Pons (tissue), 1 donor: ENCODE data around the gene NTN4.
A peak's percentile ranks its signal among the peaks of the same experiment; 100 is the strongest.
"Not testable (repeated sequence)": the region's sequence is repeated elsewhere in the genome, so short reads cannot be mapped to it uniquely, and the experiment has no call there.

Experiments used
- DNase-seq: peaks from one replicate; pipeline ENCODE4 v3.0.0-alpha.2; 2016; ENCODE audit warnings: low spot score

NTN4 gene

DNA sequence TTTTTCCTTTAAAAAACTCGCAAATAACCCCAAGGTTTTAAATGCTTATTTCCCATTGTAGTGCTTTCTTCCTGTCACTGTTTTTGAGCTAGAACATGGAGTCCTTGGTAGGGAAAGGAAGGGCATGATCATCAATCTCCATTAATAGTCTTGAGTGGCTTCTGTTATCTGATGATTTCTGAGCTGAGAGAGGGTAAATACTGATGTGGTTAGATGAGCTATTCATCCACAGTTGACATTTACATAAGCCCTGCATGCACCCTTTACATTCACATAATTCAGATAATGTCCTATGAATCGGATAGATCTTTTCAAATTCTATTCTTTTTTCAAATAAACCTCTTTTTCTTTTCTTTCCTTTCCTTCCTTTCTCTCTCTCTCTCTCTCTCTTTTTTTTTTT is 81.4 kb downstream of the NTN4 start:
- DNase-seq: no peak

DNA sequence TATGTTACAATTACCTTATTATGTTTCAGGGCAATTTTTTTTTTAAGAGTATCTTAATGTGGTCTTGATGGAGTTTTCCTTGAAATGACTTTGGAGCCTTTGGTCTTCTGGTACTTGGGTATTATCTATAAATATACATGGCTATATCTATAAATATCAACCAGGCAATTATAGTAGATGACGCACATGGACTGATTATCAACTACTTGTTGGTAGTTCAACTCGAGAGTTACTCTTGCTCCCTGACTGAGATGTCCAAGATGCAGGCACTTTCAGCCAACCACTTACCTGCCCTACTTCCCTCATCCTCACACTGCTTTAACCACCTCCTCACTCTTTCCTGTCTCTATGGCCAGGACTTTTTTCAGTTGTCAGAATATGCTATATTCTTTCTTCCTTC is 85.4 kb downstream of the NTN4 start:
- no peak for DNase-seq

DNA sequence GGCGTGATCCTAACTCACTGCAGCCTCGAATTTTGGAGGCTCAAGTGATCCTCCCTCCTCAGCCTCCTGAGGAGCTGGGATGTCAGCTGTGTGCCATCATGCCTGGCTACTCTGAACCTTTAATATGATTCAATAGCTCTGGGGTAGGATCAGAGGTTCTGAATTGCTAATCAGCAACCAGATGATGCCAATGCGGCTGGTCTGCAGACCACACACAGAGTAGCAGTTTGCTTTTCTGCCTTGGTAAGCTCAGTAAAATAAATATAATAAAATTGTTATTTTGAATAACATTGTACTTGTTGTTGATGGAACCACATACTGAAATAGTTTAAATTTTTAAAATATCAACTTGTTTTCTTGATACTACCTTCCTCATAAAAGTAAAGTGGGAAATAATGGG is 86.6 kb downstream of the NTN4 start:
- no peak for DNase-seq

DNA sequence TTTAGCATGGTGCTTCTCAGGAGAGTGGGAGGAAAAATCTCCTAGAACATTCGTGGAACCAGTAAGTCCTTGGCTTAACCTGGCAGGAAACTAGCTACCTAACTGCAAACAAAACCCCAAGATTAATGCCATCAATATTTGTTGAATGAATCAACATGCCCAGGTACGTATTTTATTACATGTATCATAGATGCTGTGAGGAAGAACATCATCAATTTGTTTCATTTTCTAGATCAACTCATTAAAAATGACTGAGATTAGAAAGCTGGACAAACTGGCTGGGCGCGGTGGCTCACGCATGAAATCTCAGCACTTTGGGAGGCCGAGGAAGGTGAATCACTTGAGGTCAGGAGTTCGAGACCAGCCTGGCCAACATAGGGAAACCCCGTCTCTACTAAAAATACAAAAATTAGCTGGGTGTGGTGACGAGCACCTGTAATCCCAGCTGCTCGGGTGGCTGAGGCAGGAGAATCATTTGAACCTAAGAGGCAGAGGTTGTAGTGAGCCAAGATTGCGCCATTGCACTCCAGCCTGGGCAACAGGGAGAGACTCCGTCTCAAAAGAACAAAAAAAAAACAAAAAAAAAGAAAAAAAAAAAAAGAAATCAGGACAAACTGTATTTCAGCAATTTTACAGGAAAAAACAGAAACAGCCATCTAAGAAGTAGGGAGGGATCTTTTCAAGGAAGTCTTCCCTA is 88.7 kb downstream of the NTN4 start:
- DNase-seq: no peak

DNA sequence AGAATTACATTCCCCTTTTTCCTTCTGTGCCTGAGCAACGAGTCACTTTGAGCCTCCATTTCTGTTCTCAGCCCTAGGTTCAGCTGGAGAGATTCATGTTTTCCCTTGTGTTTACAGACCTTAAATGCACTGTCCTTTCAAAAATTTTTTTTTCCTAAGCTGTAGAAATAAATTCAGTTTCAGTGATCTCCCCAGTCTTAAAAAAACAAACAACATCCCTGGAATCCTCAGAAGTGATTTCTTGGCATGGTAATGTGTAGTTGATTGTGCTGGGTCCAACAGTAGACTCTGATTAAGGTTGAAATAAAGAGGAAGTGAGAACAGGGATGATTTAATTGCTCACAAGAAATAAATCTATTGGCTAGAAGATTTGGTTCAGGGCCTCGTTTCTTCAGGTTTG is 89.3 kb downstream of the NTN4 start:
- DNase-seq: no peak

DNA sequence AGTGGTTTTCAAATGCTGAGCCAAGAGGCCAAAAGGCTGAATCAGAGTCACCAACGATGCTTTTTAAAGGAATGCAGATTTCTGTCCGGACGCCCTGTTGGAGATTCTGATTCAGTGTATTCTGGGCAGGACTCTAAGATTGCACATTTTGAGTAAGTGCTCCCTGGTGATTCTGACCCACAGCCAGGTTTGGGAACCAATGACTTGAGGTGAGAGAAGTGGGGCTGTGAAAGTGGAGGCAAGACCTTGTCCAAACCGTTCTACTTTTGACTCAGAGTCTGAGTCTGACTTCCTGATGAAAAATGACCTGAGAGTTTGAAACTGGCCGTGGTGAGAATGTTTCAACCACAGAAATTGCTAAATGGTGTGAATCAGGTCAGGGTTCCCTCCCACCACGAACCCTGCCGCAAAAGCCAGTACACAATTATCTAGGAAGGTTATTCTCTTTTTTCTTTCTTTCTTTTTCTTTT is 90.2 kb downstream of the NTN4 start:
- DNase-seq: no peak

DNA sequence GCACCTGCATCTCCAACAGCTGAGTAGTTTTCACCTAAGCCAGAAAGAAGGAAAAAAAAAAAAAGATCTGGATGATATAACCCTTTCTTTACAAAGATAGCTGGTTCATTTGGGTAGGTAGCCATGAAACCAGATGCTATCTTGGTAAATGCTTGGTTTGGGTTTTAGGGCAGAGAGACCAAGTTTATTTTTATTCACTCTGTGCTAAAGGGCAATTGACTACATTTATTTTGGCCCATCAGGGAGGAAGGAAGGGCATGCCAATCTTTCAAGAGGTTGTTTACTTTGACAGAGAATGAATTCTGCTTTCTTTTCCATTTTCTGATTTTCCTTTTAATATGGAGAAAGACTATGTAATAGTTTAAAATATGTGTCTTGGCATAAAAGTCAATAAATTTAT is 91.0 kb downstream of the NTN4 start:
- DNase-seq: no peak

DNA sequence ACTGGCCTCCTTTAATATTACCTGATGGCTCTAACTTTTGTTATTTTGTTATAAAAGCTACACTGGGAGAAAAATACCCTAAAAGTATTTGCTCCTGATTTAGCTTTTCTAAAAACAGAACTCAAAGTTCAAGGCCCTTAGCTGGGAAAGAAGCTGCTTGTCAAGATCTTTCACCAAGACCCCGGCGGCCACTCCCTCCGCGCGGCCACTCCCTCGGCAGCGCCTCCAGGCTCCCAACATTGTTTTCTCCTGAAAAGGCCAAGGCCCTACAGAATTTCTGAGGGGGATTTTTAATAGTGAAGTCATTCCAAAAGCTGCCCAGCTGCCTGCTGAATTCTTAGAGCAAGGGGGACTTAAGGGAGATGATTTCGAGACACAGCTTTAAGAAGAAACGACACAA is 96.4 kb downstream of the NTN4 start:
- no peak for DNase-seq

DNA sequence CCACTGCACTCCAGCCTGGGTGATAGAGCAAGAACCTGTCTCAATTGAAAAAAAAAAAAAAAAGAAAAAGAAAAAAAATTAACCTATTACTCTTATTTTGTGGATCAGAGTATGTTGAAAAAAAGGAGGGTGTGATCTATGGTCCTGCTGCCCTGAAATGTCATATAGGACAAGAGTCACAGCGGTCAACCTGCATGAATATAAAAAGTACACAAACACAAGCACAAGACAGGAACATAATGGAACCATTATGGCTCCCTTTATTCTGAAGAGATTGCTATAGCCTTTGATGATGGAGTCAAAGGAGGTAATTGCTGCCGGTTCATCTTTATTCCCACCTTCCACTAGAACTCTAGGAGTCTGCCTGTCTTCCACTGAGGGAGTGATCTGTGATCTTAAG is 96.9 kb downstream of the NTN4 start:
- DNase-seq: no peak

DNA sequence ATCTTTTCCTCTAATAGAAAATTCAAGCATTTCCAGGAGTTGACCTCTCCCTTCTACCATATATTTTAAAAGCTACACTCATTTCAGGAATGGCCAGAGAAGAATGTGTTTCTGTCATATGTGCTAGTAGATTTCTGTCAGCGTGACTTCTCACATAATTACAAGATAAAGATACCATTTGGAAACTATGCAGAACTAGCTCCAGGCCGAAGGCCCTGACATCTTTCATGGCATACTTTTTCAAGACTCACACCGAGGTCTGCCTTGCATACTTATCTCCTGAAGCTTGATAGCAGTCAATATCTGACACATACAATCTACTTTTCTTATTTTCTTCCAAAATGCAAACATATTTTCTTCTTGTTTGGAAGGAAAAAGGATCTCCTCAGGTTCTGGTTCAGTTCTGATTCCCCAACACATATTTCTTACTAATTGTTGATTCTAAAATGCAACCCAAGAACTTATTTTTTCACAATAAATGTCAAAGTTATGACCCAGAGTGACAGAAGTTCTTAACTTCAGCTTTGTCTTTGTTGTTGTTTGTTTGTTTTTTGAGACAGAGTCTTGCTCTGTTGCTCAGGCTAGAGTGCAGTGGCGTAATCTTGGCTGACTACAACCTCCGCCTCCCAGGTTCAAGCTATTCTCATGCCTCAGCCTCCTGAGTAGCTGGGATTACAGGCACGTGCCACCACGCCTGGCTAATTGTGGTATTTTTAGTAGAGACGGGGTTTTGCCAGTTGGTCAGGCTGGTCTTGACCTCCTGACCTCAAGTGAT is 99.5 kb downstream of the NTN4 start:
- DNase-seq: no peak

DNA sequence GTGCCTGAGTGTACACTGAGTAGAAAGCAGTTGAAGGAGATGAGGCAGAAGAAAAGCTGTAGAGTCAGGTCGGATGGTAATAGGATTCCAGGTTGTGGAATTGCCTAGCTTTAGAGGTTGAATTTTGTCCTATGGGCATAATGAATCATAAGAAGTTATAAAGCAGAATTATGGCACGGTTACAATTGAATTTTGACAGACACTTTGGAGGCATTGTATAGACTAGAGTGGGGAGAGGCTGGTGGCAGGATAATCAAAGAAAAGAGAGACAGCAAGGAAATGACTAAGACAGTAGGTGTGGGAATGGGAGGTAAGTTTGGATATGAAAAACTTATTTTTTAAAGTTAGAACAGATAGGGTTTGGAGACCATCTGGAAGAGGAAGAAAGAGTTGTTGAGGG is 102.6 kb downstream of the NTN4 start:
- no peak for DNase-seq

DNA sequence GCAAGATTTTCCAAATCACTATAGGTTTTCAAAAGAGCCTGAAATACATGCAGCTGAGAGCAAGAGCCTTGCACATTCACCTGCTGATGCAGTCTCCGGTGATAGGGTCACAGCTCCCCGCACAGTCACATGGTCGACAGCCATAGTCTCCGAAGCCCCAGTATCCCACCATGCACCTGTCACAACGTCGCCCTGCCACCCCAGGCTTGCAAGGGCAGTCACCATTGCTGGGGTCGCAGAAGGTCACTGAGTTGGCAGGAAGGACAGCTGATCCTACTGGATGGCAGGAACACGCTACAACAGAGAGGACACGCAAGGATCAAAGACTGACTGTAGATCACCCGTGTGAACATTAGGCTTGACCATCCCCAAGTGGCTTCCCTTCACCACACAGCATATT is 107.1 kb downstream of the NTN4 start:
- no peak for DNase-seq

DNA sequence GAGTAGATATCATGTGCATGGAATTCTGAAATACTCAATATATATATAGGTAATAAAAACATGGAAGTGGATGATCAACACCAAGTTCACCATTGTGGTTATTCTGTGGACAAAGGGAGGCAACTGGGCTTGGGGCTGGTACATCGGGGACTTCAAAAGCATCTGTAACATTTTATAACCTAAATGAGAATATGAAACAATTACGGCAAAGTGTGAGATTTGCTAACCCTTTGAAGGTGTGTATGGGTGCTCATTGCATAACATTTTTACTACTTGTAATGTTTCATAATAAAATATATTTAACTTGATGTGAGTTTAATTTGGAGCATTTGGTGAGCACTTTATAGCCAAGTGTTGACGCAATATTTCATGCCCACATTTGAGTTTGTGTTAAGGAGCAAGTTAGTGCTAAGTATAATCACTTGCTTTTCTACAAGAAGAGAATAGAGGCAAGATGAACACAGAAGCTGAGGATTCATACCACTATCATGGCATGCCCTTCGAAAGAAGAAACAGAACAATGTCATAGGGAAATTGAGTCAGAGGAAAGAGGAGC is 109.3 kb downstream of the NTN4 start:
- no peak for DNase-seq

DNA sequence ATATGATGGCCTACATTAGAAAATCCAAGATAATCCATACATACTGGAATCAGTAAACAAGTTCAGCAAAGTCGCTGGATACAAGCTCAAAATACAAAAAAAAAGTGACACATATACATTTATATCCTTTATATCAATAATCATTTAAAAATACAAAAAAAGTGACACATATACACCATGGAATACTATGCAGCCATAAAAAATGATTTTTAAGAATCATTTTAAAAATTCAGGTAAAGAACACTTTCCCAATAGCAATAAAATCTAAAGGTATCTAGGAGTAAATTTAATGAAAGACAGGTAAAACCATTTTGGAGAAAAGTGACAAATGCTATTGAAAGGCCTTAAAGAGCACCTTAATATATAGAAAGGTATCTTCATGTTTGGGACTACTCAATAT is 111.9 kb downstream of the NTN4 start:
- DNase-seq: no peak

DNA sequence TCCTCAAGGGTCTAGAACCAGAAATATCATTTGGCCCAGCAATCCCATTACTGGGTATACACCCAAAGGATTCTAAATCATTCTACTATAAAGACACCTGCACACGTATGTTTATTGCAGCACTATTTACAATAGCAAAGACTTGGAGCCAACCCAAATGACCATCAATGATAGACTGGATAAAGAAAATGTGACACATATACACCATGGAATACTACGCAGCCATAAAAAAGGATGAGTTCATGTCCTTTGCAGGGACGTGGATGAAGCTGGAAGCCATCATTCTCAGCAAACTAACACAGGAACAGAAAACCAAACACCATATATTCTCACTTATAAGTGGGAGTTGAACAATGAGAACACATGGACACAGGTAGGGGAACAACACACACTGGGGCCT is 112.8 kb downstream of the NTN4 start:
- DNase-seq: not testable (repeated sequence)

DNA sequence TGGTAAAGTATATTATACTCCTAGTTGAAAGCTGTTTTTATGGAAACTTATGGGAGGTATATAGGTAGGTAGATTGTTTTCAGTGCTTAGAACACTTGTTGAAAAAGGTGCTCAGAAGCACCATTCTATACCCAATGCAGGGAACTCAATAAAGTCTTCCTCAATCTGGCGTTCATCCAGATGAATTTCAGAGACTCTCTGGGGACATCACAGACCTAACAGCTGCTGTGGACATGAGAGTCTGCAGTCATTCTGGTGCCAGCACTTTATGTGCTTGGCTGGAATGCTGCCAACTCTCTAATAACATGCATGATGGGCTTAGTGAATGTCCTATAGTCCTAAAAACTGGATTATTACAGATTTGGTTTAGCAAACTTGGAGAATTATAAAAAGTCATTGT is 115.9 kb downstream of the NTN4 start:
- peak; percentile 9 for DNase-seq

DNA sequence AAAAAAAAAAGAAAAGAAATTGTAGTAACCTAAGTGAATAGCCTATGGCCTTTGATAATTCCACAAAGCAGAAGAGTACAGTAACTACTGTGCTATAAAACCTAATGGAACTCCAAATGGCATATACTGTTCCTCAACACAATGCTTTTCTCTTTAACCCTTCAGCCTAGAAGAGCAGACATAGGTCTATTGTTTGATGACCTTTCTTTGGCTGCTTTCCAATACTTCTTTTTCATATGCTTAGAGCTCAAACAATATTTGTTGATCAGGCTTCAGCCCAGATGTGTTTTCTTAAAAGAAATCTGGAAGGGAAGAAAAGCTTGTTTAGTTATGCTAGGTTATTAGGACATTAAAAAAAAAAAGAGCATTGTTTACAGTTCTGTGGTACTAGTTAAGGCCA is 116.4 kb downstream of the NTN4 start:
- DNase-seq: no peak

DNA sequence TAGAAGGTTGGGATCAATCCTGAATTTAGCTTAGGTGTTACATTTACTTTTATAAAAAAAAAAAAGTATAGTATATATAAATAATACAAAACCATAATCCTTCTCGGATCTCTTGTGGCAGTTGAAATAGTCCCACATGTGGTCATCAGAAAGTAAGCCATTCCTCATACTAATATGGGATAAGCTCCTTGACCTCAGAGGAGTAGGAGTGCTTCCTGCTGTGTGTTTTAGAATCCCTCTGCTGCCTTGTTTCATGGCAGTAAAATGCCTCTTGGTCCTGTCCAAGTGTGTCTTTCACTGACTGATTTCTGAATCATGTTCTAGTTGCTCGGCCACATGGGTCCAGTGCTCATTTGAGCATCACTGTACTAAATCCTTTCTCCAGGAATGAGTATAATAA is 117.0 kb downstream of the NTN4 start:
- no peak for DNase-seq

DNA sequence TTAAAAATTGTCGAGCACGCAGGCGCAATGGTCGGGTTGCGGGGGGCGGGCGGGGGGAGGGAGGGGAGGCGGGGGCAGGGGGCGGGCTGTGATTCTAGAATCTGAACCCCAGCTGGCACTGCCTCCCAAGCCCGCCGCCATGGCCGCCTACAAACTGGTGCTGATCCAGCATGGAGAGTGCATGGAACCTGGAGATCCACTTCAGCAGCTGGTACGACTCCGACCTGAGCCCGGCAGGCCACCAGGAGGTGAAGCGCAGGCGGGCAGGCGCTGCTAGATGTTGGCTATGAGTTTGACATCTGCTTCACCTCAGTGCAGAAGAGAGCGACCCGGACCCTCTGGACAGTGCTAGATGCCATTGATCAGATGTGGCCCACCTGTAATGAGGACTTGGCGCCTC is 118.4 kb downstream of the NTN4 start:
- DNase-seq: no peak

DNA sequence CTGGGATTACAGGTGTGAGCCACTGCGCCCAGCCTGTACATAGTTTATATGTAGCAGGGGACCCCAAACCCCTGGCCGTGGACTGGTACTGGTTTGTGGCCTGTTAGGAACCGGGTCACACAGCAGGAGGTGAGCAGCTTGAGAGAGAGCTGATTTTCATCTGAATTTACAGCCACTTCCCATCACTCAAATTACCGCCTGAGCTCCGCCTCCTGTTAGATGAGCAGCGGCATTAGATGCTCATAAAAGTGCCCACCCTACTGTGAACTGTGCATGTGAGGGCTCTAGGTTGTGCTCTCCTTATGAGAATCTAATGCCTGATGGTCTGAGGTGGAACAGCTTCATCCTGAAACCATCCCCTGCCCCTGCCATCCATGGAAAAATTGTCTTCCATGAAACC is 119.3 kb downstream of the NTN4 start:
- no peak for DNase-seq

DNA sequence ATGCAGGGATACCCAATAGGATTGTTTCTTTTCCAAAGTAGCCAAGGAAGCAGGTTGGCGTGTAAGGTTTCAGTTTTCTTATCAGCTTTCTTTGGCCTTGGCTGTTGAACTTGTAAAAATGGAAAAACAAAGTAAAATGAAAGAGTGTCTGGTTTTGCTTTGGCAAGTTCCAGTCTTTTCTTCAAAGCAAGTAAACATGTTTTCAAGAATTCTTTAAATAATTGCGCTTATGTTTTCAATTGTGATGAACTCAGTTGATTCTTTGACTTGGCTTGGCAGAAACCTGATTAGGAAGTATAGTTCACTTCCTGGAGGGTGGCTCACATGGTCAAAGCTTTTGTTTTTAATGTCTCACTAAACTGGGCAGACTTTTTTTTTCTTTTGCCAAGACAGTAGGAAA is 127.0 kb downstream of the NTN4 start:
- no peak for DNase-seq

DNA sequence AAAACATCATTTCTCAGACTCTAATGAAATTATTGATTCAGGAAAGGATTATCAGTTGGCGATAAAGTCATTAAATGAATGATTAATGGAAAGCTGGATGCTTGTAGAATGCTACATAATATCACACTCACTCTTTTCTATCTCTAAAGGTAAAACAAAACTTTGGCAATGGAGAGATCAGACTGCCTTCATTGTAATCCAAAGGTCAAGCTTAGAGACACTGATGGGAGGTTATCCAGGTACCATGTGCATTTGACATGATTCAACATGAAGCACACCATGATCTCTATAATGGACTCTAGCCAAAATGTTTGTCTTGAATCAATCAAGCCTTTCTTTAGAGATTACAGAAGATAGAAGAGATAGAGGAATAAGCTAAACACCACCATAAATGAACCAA is 129.2 kb downstream of the NTN4 start:
- no peak for DNase-seq

DNA sequence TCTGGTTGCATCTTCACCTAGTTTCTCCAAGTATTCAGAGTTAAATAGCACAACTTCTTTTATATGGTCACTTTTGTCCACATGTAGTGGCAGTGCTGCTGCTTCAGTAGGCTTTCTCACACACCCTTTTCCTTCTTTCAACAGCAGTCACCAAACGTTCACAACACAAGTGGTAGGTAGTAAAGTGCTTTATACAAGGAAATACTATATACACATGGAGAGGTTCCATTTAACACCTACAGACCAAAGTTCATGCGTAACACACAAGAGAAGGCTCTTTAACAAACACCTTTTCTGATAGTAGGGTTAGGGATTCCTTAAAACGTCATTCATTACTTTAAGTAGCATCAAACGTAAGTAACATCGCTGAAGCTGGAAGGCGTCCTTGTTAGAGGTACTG is 132.2 kb downstream of the NTN4 start:
- no peak for DNase-seq

DNA sequence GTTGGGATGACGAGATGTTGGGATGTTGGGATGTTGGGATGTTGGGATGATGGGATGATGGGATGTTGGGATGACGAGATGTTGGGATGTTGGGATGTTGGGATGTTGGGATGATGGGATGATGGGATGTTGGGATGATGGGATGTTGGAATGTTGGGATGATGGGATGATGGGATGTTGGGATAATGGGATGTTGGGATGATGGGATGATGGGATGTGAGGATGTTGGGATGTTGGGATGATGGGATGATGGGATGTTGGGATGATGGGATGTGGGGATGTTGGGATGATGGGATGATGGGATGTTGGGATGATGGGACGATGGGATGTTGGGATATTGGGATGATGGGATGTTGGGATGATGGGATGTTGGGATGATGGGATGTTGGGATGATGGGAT is 135.9 kb downstream of the NTN4 start:
- not testable (repeated sequence) for DNase-seq
